Stimulated activated naive CD8-positive, alpha-beta T cell treated with anti-CD3 and anti-CD28 coated beads, Interleukin-15, Interleukin-2, amounts not matched to agents 100 ng/mL and 50 ng/mL, for 24 hours (primary cell): ENCODE measurements around the gene MARCHF3.
"Not testable (repeated sequence)": the region's sequence is repeated elsewhere in the genome, so short reads cannot be mapped to it uniquely, and the experiment has no call there.

Experiments
- H3K27ac Mint-ChIP-seq: one replicate; pipeline ENCODE4 v1.8.0; 2021; ENCODE audit warnings: mild to moderate bottlenecking, mixed read lengths
- H3K27me3 Mint-ChIP-seq: one replicate; pipeline ENCODE4 v1.8.0; 2021; ENCODE audit warnings: mixed read lengths
- H3K36me3 Mint-ChIP-seq: one replicate; pipeline ENCODE4 v1.8.0; 2021; ENCODE audit warnings: low read depth, mixed read lengths
- H3K4me1 Mint-ChIP-seq: one replicate; pipeline ENCODE4 v1.8.0; 2021; ENCODE audit warnings: low read depth, mixed read lengths
- H3K4me3 Mint-ChIP-seq: one replicate; pipeline ENCODE4 v1.8.0; 2021; ENCODE audit warnings: mild to moderate bottlenecking, mixed read lengths
- H3K9me3 Mint-ChIP-seq: one replicate; pipeline ENCODE4 v1.8.0; 2021; ENCODE audit warnings: mixed read lengths

MARCHF3 gene

DNA sequence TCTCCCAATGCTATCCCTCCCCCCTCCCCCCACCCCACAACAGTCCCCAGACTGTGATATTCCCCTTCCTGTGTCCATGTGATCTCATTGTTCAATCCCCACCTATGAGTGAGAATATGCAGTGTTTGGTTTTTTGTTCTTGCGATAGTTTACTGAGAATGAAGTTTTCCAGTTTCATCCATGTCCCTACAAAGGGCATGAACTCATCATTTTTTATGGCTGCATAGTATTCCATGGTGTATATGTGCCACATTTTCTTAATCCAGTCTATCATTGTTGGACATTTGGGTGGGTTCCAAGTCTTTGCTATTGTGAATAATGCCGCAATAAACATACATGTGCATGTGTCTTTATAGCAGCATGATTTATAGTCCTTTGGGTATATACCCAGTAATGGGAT lies 139.9 kb downstream of the MARCHF3 start:
- not testable (repeated sequence) for H3K9me3 Mint-ChIP-seq, H3K36me3 Mint-ChIP-seq, H3K4me1 Mint-ChIP-seq, H3K27me3 Mint-ChIP-seq, H3K27ac Mint-ChIP-seq, H3K4me3 Mint-ChIP-seq

DNA sequence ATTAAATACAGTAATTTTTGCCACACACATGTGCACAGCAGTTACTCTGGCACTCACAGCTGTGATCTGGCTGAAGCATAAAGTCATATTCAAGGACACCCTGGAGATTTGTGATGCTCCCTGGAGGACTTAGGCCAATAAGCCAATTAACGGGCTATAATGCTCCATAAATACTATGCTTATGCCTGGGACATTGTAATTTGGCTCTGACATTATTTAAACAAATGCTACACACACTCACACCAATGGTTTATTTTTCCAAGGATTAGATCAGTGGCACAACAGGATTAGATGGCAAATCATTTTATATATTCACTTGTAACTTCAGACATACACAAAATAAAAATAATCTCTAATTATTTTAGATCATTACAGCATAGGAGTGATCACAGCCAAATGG lies 142.2 kb downstream of the MARCHF3 start:
- no peaks in the 10 kb centered on the region for H3K4me1 Mint-ChIP-seq
- H3K36me3 Mint-ChIP-seq, result no peaks in the 10 kb centered on the region
- H3K4me3 Mint-ChIP-seq, result no peak overlapping the region
- no peaks in the 10 kb centered on the region for H3K9me3 Mint-ChIP-seq
- H3K27ac Mint-ChIP-seq, result no peak overlapping the region
- H3K27me3 Mint-ChIP-seq, result no peaks in the 10 kb centered on the region

DNA sequence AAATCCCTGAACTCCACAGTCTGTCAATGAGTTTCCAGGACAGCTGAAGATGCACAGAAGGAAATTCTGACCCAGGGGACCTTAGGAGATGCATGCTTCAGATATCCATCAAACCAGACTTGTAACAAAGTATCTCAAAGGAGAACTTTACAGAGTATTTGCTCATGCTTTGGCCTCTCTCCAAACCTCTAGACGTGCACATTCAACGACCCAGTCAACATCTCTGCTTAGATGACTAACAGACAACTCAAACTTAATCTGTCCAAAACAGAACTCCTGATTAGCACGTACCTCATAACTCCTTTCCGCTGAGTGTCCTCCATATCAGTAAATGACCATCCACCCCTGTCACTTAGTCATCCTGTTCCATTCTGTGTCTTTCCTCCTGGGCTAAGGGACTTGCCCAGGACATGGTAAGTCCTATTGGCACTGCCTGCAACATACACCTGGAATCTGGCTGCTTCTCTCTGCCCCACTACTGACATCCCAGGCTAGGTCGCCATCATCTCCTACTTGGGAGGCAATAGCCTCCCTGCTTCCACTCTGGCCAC lies 146.0 kb downstream of the MARCHF3 start:
- Mint-ChIP-seq H3K4me1 (no peaks in the 10 kb centered on the region), H3K4me3 (no peak overlapping the region), H3K27ac (peak overlapping the region; percentile 1), H3K27me3 (no peaks in the 10 kb centered on the region), H3K36me3 (no peaks in the 10 kb centered on the region), H3K9me3 (no peaks in the 10 kb centered on the region)

DNA sequence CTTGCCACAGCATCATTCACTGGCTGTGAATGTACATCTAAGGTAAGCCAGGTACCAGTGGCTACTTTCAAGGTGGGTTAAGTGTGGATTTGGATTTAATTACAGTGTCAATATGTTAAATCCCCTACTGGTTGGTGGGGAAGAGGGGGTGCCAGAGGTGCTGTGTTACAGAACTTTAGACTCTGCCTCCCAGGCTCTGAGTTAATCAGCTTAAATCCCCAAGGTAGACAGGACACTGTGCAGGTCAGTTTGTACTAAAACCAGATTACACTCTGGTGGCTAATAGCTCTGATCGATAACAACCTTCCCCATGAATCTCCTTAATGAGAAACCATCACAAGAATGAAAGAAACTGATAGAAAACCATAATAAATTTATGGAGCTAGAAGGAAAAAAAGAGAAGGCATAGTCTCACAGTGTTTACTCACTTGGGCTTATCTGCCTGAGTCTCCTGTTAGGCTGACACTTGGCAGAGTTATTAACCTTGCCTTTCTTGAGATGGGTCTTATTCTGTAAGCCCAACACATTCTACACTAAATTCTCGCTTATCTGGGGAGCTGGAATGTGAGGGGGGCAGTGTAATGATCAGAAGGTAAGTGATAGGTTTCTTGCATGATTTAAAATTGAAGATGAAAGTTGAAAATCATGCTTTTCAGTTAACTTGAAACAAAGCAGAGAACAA lies 146.7 kb downstream of the MARCHF3 start:
- no peak overlapping the region for H3K27ac Mint-ChIP-seq
- no peaks in the 10 kb centered on the region for H3K36me3 Mint-ChIP-seq
- no peaks in the 10 kb centered on the region for H3K4me1 Mint-ChIP-seq
- H3K9me3 Mint-ChIP-seq, result no peaks in the 10 kb centered on the region
- H3K27me3 Mint-ChIP-seq, result no peaks in the 10 kb centered on the region
- no peak overlapping the region for H3K4me3 Mint-ChIP-seq

DNA sequence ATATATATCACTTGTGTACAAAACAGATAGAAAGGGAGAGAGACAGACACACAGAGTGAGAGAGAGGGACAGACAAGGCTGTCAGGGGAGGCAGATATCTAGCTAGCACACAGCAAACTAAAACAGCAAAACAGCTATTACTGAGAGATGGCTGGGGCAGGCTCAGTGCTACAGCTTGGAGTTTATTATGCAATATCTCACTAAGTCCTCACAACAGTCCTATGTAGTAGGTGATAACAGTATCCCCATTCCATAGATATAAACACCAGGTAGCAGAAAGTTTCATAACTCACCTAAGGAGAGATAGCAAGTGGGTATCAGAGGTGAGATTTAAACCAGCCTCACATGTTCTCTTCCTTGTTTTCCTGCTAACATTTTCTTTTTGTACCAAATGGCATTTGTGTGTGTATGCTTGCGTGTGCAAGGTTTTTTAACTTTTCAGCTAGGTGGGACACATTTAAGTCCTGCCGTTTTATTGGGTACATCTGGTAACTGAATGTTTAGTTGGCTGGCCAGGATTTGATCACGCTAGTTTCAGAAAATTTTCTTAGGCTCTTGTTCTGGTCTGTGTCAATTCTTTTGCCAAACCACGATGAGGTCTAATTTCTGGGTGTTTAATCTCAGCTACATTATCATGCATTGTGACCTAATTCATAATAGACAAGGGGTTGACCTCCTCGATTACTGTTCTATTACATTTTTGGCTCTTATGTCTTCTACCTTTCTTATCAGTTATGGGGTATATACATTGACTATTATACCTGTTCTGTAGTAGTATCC lies 148.3 kb downstream of the MARCHF3 start:
- H3K9me3 Mint-ChIP-seq, result no peaks in the 10 kb centered on the region
- no peaks in the 10 kb centered on the region for H3K4me1 Mint-ChIP-seq
- H3K27me3 Mint-ChIP-seq, result no peaks in the 10 kb centered on the region
- no peak overlapping the region for H3K27ac Mint-ChIP-seq
- no peak overlapping the region for H3K4me3 Mint-ChIP-seq
- peaks cover 9% of the 10 kb centered on the region for H3K36me3 Mint-ChIP-seq

DNA sequence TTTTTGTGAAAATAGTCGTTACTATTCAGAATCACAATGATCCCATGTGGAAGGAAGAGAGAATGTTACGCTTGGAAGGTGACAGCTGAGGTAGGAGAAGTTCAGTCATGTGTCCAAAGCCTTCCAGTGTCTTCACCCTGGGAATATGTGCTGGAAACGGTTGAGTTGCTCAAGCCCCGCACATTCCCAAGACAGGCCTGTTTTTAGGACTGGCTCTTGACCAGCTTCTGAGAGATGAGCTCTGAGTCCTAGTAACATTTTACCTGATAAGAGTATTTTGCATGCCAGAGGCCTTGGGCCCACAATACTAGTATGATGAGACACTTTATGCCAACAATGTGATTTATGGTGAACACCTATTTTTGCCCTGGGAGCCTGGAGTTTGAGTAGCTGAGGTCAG lies 151.7 kb downstream of the MARCHF3 start:
- H3K4me3 Mint-ChIP-seq, result no peak overlapping the region
- no peaks in the 10 kb centered on the region for H3K9me3 Mint-ChIP-seq
- peaks cover 16% of the 10 kb centered on the region for H3K36me3 Mint-ChIP-seq
- no peak overlapping the region for H3K27ac Mint-ChIP-seq
- no peaks in the 10 kb centered on the region for H3K27me3 Mint-ChIP-seq
- H3K4me1 Mint-ChIP-seq, result no peaks in the 10 kb centered on the region

DNA sequence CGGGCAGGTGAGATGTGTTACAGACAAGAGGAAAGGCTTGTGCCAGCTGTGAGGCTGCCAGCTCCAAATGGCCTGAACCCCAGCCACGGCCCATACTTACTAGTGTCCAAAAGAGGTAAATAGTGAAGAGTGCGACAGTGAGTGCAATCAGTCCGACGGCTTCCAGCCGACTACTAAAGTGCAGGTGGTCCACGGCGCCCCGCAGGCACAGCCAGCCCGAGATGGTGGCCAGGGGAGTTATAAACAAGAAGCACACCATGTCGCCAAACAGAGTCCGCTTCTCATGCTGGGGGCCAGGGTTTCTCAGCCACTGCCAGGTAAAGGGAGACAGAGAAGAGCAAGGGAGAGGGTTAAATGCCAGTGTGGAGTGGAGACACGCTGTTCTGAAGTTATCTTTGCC lies 152.3 kb downstream of the MARCHF3 start:
- Mint-ChIP-seq H3K36me3 (peaks cover 17% of the 10 kb centered on the region), H3K4me1 (no peaks in the 10 kb centered on the region), H3K4me3 (no peak overlapping the region), H3K9me3 (no peaks in the 10 kb centered on the region), H3K27me3 (no peaks in the 10 kb centered on the region), H3K27ac (no peak overlapping the region)

DNA sequence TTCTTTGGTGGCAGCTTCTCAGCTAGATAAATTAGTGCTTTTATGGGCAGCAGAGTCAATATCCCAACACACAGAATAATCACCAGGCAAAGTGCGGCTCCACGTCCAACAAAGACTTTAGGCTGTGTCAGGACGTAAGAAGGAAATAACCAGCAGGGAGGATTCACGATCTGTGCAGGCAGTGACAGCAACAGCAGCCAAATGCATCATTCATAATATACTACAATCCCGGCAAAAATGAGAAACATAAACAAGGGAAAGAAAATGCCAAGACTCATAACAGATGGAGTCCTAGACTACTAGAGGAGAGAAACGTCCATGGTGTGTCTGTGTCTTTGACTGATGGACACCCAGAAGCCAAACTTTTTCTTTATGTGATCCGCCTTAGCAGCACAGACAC lies 152.8 kb downstream of the MARCHF3 start:
- no peaks in the 10 kb centered on the region for H3K9me3 Mint-ChIP-seq
- H3K36me3 Mint-ChIP-seq, result peaks cover 17% of the 10 kb centered on the region
- H3K4me3 Mint-ChIP-seq, result no peak overlapping the region
- no peaks in the 10 kb centered on the region for H3K4me1 Mint-ChIP-seq
- no peaks in the 10 kb centered on the region for H3K27me3 Mint-ChIP-seq
- H3K27ac Mint-ChIP-seq, result no peak overlapping the region

DNA sequence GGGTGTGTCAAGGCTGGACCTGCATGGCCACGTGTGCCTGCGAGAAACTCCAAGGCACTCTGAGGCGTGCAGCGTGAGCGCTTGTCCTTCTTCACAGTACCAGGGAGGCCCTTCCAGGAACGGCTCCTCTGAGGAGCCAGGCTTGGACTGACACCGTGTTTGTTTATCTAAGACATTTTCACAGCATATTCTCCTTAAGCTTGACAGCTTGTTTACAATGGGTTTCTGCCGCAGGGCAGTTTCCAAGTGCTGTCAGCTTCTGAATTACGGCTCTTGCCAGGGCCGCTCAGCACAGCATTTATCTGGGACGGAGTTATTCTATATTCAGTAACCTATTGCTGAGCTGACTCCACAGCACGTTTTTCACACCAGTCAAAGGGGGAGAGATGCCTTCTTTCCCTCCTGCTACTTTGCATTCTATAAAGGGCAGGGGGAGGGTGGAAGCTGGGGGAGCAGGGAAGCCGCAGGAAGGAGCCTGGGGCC lies 155.0 kb downstream of the MARCHF3 start:
- no peaks in the 10 kb centered on the region for H3K27me3 Mint-ChIP-seq
- H3K4me1 Mint-ChIP-seq, result no peaks in the 10 kb centered on the region
- no peak overlapping the region for H3K27ac Mint-ChIP-seq
- peaks cover 17% of the 10 kb centered on the region for H3K36me3 Mint-ChIP-seq
- no peak overlapping the region for H3K4me3 Mint-ChIP-seq
- H3K9me3 Mint-ChIP-seq, result no peaks in the 10 kb centered on the region

DNA sequence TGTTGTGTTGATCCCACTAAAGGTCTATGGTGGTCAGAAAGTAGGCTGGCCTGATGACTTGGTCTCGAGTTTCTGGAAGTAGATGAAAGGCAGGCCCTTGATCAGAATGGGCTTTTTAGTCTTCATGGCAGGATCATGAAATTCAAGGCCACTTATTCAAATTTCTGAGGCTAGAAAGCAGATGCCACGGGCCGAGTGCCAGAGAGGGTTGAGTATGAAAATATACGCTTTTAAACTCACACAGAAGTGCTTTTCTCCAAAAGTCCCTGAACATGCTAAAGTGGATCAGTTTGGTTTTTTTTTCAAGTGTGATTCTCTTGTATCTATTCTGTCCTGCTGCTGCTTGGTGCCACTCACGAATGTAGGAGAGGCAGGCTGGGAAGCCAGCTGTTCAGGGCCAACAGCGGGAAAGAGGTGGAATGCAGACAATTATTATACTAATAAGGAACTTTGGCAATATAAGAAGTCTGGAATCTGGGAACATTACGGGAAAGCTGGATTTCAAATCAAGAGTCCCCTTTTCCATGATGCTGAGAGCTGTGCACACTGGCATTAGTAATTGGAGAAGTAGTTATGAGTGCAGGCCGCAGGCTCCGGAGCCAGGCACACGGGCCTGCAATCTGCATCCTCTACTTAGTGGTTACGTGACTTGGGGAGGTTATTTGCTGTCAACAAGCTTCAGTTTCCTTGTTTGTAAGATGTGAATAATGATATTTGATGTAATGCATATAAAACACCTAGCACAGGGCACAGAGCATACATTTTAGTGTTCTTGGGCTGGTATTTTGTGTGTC lies 157.6 kb downstream of the MARCHF3 start:
- H3K27me3 Mint-ChIP-seq, result no peaks in the 10 kb centered on the region
- peaks cover 12% of the 10 kb centered on the region for H3K4me1 Mint-ChIP-seq
- H3K9me3 Mint-ChIP-seq, result no peaks in the 10 kb centered on the region
- H3K27ac Mint-ChIP-seq, result no peak overlapping the region
- H3K36me3 Mint-ChIP-seq, result peaks cover 15% of the 10 kb centered on the region
- H3K4me3 Mint-ChIP-seq, result no peak overlapping the region

DNA sequence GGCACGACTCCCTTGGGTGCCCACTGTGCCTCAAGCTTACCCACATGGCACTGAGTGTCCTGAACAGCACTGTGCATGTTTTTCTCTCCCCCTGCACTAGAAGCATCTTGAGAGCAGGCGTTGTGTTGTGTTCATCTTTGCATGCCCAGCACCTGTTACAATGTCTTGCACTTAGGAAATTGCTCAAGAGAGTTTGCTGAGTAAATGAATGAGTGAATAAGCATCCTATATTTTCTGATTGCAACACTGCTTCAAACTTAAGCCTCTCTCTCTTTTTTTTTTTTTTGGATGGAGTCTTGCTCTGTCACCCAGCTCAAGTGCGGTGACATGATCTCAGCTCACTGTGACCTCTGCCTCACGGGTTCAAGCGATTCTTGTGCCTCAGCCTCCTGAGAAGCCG lies 158.9 kb downstream of the MARCHF3 start:
- Mint-ChIP-seq H3K36me3 (peaks cover 5% of the 10 kb centered on the region), H3K4me1 (peaks cover 12% of the 10 kb centered on the region), H3K27ac (no peak overlapping the region), H3K27me3 (no peaks in the 10 kb centered on the region), H3K4me3 (no peak overlapping the region), H3K9me3 (no peaks in the 10 kb centered on the region)

GRCh38 chr5:126869005-126869451 lies 161.3 kb downstream of the MARCHF3 start:
- no peaks in the 10 kb centered on the region for H3K9me3 Mint-ChIP-seq
- peak overlapping the region; percentile 76 for H3K4me3 Mint-ChIP-seq
- no peak overlapping the region for H3K27ac Mint-ChIP-seq
- peaks cover 12% of the 10 kb centered on the region for H3K4me1 Mint-ChIP-seq
- no peaks in the 10 kb centered on the region for H3K27me3 Mint-ChIP-seq
- H3K36me3 Mint-ChIP-seq, result peaks cover 5% of the 10 kb centered on the region

GRCh38 chr5:126868338-126869004 lies 161.9 kb downstream of the MARCHF3 start:
- H3K27ac Mint-ChIP-seq, result no peak overlapping the region
- H3K4me3 Mint-ChIP-seq, result peak overlapping the region; percentile 76
- no peaks in the 10 kb centered on the region for H3K9me3 Mint-ChIP-seq
- H3K27me3 Mint-ChIP-seq, result no peaks in the 10 kb centered on the region
- H3K4me1 Mint-ChIP-seq, result peaks cover 12% of the 10 kb centered on the region
- H3K36me3 Mint-ChIP-seq, result no peaks in the 10 kb centered on the region

DNA sequence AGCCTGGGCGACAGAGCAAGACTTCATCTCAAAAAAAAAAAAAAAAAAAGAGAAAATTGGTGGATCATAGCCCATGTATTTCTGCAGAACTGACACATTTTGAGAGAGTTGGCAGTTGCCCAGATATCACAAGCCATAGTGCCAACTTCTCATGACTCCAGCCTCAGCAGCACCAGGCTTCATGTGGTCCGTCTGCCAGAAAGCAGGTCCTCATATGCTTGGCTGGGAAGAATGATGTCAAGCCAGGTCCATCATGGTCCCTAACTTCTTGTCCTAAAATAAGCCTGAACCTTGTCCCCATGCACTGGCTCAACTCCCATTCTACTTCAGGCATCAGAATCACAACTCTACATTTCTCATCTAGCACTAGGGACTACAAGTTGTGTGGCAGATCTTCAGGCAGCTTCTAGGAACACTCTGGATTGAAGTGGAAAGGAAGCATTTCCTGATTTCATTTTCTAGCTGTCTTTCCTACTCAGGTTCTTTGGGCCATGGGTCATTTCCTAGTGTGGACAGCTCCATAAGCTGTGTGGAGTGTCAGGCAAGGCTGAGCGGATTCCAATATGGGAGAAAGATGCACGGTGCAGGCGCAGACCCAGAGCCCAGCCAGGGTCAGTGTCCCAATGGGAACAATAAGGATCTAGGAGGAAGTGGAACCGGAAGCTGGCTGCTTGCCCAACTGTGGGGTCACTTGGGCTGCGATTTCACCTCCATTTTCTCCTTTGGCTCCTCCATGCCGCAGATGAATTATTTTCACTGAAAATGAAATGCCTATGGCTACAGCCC lies 163.3 kb downstream of the MARCHF3 start:
- no peak overlapping the region for H3K4me3 Mint-ChIP-seq
- H3K27me3 Mint-ChIP-seq, result no peaks in the 10 kb centered on the region
- H3K9me3 Mint-ChIP-seq, result no peaks in the 10 kb centered on the region
- no peak overlapping the region for H3K27ac Mint-ChIP-seq
- H3K36me3 Mint-ChIP-seq, result no peaks in the 10 kb centered on the region
- peaks cover 12% of the 10 kb centered on the region for H3K4me1 Mint-ChIP-seq
